ENCODE measurements around the gene TBC1D4.

Gene TBC1D4

GRCh38 chr13:75415694-75416093 is 66.3 kb downstream of the TBC1D4 start:
- no peak for DNase-seq

- no peak for DNase-seq
Observed at GRCh38 chr13:75415171-75415570, 66.8 kb downstream of the TBC1D4 start.

DNA sequence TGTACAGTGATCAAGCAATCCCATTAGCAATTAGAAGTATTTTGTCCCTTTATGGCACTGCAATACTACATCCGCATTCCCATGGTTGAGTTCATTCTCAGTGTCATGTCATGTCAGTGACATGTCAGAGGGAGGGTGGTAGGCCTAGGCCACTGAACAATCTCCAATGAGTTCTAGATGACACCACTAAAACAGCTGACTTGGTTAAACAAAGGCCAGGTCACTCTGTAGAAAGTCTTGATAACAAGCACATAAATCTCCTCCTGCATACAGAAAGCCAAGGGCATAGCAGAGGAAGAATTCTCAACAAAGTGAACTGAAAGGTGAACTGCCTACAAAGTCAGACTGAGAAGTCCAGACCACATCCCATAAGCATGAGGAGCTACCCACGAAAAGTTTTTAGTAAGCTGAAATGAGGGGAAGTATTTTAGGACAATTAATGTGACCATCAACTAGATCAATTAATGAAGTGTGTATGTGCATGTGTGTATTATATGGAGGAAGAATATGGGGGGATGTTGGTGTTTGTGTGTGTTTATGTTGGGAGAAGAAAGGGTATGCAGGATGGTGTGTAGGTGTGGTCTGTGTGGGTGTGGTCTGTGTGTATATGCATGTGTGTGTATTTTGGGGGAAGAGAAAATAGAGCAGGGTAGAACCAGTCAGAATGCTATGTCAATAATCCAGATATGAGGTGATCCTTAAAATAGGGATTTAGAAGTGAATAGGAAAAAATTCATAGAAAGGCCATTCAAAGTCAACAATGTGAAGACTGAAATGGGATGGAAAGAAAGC is 67.7 kb downstream of the TBC1D4 start:
- DNase-seq: no peak

DNA sequence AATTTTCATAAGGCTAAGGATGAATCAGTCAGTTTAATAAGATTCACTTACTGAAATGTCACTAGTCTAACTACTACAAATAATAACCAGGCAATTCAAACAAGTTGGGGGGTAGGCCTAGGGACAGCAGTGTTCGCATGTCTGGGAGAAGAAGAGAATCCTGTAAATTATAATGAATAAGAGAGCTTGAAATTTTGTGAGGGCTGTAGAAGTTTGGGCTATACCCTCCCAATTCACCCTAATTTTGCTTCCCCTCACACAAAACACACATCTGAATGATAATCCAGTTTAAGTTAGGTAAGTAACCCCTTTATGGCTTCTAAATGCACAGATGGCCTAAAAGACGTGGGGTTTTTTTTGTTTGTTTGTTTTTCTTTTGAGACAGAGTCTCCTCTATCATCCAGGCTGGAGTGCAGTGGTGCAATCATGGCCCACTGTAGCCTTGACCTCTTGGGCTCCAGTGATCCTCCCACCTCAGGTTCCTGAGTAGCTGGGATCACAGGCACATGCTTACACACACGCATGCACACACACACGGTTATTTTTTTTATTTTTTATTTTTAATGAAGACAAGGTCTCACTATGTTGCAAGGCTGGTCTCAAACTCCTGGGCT is 69.9 kb downstream of the TBC1D4 start:
- DNase-seq: no peak

- no peak for DNase-seq
Observed at GRCh38 chr13:75410207-75410606, 71.8 kb downstream of the TBC1D4 start.

- no peak for DNase-seq
Observed at GRCh38 chr13:75407998-75408397, 74.0 kb downstream of the TBC1D4 start.

- no peak for DNase-seq
Observed at GRCh38 chr13:75407473-75407872, 74.5 kb downstream of the TBC1D4 start.

- no peak for DNase-seq
Observed at GRCh38 chr13:75405976-75406703, 75.8 kb downstream of the TBC1D4 start.

DNA sequence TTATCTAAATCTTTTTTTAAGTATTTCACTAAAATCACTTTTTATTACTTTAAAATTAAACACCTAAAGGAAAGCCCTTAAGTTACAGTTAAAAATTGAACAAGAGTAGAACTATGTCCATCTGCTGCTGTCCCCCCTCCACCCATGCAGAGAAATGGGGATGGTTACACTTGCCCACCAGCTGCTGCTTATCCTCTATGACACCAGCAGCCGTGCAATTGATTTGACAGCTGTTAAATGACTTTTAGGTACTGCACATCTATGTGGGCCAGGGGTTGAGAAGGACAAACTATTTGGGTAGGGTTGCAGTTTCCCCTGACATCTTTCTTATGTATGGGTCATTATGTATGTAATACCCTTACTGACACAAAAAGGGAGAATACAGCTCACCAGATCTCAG is 77.2 kb downstream of the TBC1D4 start:
- peak; percentile 61 for DNase-seq

GRCh38 chr13:75402787-75403186 is 79.2 kb downstream of the TBC1D4 start:
- DNase-seq: no peak

GRCh38 chr13:75400775-75401174 is 81.2 kb downstream of the TBC1D4 start:
- no peak for DNase-seq

DNA sequence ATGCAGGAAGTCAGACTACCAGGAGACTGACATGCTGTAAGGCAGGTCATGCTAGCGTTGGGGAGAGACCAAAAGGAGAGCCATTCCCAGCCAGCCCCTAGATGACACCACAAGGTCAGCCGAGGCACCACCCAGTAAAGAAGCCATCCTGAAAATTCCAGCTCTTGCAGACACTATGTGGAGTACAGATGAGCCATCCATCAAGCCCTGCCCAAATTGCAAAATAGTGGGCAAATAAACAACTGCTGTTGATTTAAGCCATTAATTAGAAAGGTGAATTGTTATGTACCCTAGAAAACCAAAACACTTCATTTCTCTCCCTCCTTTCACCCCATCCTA is 82.1 kb downstream of the TBC1D4 start:
- no peak for DNase-seq

- no peak for DNase-seq
Observed at GRCh38 chr13:75399168-75399878, 82.6 kb downstream of the TBC1D4 start.

- DNase-seq: no peak
Observed at GRCh38 chr13:75398072-75398471, 83.9 kb downstream of the TBC1D4 start.

DNA sequence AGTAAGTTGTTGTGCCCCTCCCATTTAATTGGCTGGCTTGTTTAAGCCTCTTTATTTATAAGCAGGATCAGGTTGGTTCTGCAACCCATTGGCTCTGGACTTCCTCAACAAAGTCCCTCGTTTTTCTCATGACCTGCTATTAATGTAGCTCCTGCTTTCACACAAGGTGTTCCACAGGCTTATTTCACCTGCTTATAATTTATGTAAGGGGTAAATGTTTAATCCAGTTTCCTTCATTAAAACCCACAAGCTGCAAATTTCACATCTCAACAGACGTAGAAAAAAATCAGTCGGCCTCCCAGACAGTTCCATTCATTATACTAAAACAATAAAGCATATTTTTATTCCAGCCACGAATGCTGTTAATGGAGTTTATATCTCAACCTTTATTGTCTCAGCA is 86.1 kb downstream of the TBC1D4 start:
- peak; percentile 13 for DNase-seq

GRCh38 chr13:75395066-75395465 is 86.9 kb downstream of the TBC1D4 start:
- no peak for DNase-seq

DNA sequence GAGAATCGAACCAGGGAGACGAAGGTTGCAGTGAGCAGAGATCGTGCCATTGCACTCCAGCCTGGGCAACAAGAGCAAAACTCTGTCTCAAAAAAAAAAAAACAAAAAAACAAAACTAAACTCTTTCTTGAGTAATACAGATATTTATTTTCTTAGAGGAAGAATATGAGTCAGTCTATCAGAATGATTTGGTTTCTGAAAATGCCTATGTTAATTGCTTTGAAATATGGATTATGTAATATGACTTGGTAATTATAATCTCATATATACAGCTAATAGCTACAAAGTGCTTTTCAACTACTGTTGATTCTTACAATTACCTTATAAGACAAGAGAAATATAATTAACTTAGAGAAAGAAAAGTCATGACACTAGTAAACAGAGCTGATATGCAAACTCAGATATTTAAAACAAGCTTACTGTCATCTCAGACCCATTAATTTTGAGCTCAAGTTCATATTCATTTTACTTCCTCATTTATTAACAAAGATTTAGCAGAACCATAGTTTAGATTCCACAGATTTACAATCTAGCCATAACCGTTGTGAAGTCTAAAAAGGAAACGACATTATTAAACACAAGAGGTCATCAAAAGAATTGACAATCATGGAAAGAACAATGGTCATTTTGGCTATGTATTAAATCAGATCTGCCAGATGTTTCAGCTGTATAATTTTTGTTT is 88.0 kb downstream of the TBC1D4 start:
- DNase-seq: no peak

DNA sequence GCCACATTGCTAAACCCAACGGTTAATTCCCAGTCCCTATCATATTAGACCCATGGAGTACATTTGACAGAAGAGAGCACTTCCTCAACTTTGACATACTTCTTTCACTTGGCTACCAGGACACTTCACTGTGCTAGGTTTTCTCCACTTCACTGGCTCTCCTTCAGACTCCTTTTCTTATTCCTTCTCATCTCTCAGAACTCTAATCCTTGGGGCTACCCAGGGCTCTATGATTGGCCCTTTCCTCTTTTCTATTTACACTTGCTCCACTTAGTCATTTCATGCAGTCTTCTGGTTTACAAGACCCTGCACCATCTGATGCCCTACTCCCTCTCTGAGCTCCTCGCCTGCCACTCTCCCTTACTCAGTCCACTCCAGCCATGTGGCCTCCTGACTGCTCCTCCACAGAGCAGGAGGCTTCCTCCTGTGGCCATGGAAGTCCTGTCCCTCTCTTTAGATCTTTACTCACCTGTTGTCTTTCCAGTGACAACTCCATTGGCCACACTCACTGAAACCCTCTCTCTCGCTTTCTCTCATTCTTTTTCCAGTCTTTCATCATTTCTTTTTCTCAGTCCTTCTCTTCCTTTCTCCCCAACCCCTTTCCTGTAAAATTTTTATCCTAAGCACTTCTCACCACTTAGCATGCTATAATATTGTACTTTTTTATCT is 90.4 kb downstream of the TBC1D4 start:
- no peak for DNase-seq

GRCh38 chr13:75390229-75390628 is 91.7 kb downstream of the TBC1D4 start:
- no peak for DNase-seq

- no peak for DNase-seq
Observed at GRCh38 chr13:75385708-75386083, 96.3 kb downstream of the TBC1D4 start.

DNA sequence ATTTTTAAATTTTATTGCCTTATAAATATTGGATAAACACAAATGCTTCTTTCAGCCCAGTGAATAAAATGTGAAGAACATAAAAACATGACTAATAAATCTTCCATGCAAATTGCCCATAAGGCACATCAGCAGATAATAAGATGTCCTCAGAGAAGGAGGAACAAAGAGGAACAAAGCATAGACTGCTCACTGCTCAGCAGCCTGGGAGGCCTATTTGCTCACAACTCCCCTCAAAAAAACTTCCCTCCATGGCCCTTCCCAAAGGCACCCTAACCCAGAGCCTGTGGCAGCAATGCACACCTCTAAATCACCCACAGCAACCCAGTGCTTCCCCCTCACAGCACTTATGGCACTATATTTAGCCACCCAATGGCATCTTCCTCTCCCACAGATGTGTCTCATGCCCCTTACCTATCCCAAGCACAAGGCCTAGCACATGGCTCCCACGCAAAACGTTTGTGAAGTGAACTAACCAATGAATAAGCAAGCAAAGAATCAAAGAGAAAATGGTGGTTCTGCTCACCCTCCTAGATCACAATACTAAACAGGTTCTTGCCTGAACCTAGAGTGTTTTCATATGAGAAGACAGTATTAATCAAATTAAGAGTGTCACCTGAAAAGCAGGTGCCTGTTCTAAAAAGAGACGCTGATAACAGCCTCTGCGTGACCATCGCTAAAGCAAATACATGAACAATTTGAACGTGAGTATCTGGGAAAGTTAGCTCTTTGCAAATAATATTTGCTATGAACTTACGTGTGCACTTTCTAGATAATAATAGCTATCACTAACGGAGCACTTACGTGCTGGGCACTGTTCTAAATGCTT is 96.9 kb downstream of the TBC1D4 start:
- DNase-seq: no peak
